OCI-LY3 (cell line): ENCODE measurements around the gene LHX1.

Source experiments
- H2AFZ ChIP-seq: fragments of 200-600, 300-600 bp; shearing (Covaris generic); 2 replicates; pipeline ENCODE4 v1.6.0; 2014; ENCODE audit warnings: antibody characterized with exemption, low read depth, low read length
- H3K27ac ChIP-seq: fragments of 200-600, 300-600 bp; sonication (generic); 2 replicates; pipeline ENCODE4 v1.5.1; 2014; ENCODE audit warnings: mild to moderate bottlenecking, low read length, moderate library complexity, mixed read lengths
- H3K27me3 ChIP-seq: fragments of 200-600, 300-600 bp; sonication (generic); 2 replicates; pipeline ENCODE4 v1.6.1; 2014; ENCODE audit warnings: low read depth, low read length, mixed read lengths
- H3K36me3 ChIP-seq: fragments of 200-600, 300-600 bp; sonication (generic); replicated peaks from 2 replicates; pipeline ENCODE3; 2014; ENCODE audit warnings: low read depth, low read length, mixed read lengths
- H3K4me1 ChIP-seq: fragments of 300-600, 200-600 bp; sonication (generic); 2 replicates; pipeline ENCODE4 v1.6.1; 2014; ENCODE audit warnings: low read length, mixed read lengths
- H3K4me2 ChIP-seq: fragments of 200-600, 300-600 bp; sonication (generic); 2 replicates; pipeline ENCODE4 v1.6.1; 2014; ENCODE audit warnings: low read length, mixed read lengths
- H3K4me3 ChIP-seq: fragments of 300-600, 200-600 bp; sonication (generic); 2 replicates; pipeline ENCODE4 v1.5.1; 2014; ENCODE audit warnings: antibody characterized with exemption, mild to moderate bottlenecking, low read length, moderate library complexity
- H3K79me2 ChIP-seq: fragments of 300-600, 200-600 bp; shearing (Covaris generic); 2 replicates; pipeline ENCODE4 v1.6.1; 2014; ENCODE audit warnings: mild to moderate bottlenecking, low read length, mixed read lengths
- H3K9ac ChIP-seq: fragments of 300-600, 200-600 bp; shearing (Covaris generic); 2 replicates; pipeline ENCODE4 v1.6.0; 2014; ENCODE audit warnings: mild to moderate bottlenecking, low read length, moderate library complexity
- H3K9me3 ChIP-seq: fragments of 200-600, 300-600 bp; shearing (Covaris generic); 2 replicates; pipeline ENCODE4 v1.6.1; 2014; ENCODE audit warnings: low read length, mixed read lengths; ENCODE audit not compliant: insufficient read depth
- H4K20me1 ChIP-seq: fragments of 200-600, 300-600 bp; sonication (generic); 2 replicates; pipeline ENCODE4 v1.6.1; 2016; ENCODE audit warnings: low read length, mixed read lengths; ENCODE audit not compliant: insufficient read depth
- CTCF ChIP-seq: fragments of 200-600, 300-600 bp; sonication (generic); IDR thresholded peaks from 2 replicates; pipeline ENCODE4 v1.5.1; 2014; ENCODE audit warnings: antibody characterized with exemption, low read length, low read depth
- EZH2phosphoT487 ChIP-seq: fragments of 200-600 bp; shearing (Covaris generic); IDR thresholded peaks from 2 replicates; pipeline ENCODE4 v1.6.1; 2018; ENCODE audit warnings: antibody characterized with exemption, mixed run types, low read depth

The LHX1 gene

GRCh38 chr17:36933512-36934143, 3.6 kb upstream of the LHX1 start:
- H3K9me3 ChIP-seq = no peaks in the 10 kb centered on the region

GRCh38 chr17:36934144-36934691, 3.1 kb upstream of the LHX1 start:
- no peak overlapping the region for H3K4me3 ChIP-seq
- no peaks in the 10 kb centered on the region for H3K36me3 ChIP-seq
- no peaks in the 10 kb centered on the region for H4K20me1 ChIP-seq
- no peaks in the 10 kb centered on the region for H3K79me2 ChIP-seq
- TF ChIP-seq EZH2phosphoT487 (no peak), CTCF (no peak)
- H3K27me3 ChIP-seq = peaks cover 16% of the 10 kb centered on the region
- H2AFZ ChIP-seq = no peak overlapping the region
- H3K4me2 ChIP-seq = no peak overlapping the region
- no peaks in the 10 kb centered on the region for H3K9me3 ChIP-seq
- peaks cover 10% of the 10 kb centered on the region for H3K4me1 ChIP-seq
- H3K9ac ChIP-seq = no peak overlapping the region
- no peak overlapping the region for H3K27ac ChIP-seq

More at GRCh38 chr17:36933512-36934143, 3.6 kb upstream of the LHX1 start:
- H3K4me3 ChIP-seq = no peak overlapping the region
- no peak overlapping the region for H2AFZ ChIP-seq
- peaks cover 14% of the 10 kb centered on the region for H3K27me3 ChIP-seq
- H3K4me1 ChIP-seq = peaks cover 16% of the 10 kb centered on the region
- H3K27ac ChIP-seq = no peak overlapping the region
- H3K4me2 ChIP-seq = no peak overlapping the region
- H3K79me2 ChIP-seq = no peaks in the 10 kb centered on the region
- no peaks in the 10 kb centered on the region for H4K20me1 ChIP-seq
- TF ChIP-seq EZH2phosphoT487 (no peak), CTCF (no peak)
- H3K9ac ChIP-seq = no peak overlapping the region
- no peaks in the 10 kb centered on the region for H3K36me3 ChIP-seq

GRCh38 chr17:36934692-36935630, 2.3 kb upstream of the LHX1 start:
- no peak overlapping the region for H3K9ac ChIP-seq
- no peak overlapping the region for H3K4me3 ChIP-seq
- no peak overlapping the region for H3K4me2 ChIP-seq
- H2AFZ ChIP-seq = no peak overlapping the region
- no peaks in the 10 kb centered on the region for H3K79me2 ChIP-seq
- no peaks in the 10 kb centered on the region for H4K20me1 ChIP-seq
- H3K4me1 ChIP-seq = peaks cover 10% of the 10 kb centered on the region
- no peaks in the 10 kb centered on the region for H3K9me3 ChIP-seq
- H3K27me3 ChIP-seq = peaks cover 16% of the 10 kb centered on the region
- TF ChIP-seq EZH2phosphoT487 = no peak
- no peak overlapping the region for H3K27ac ChIP-seq
- no peaks in the 10 kb centered on the region for H3K36me3 ChIP-seq

GRCh38 chr17:36935671-36936454, 1.4 kb upstream of the LHX1 start:
- H3K27ac ChIP-seq = no peak overlapping the region
- H3K79me2 ChIP-seq = no peaks in the 10 kb centered on the region
- peaks cover 16% of the 10 kb centered on the region for H3K27me3 ChIP-seq
- peaks cover 6% of the 10 kb centered on the region for H3K4me1 ChIP-seq
- H2AFZ ChIP-seq = no peak overlapping the region
- no peak overlapping the region for H3K9ac ChIP-seq
- H3K4me3 ChIP-seq = no peak overlapping the region
- no peaks in the 10 kb centered on the region for H3K9me3 ChIP-seq
- H3K36me3 ChIP-seq = no peaks in the 10 kb centered on the region
- TF ChIP-seq EZH2phosphoT487 (no peak), CTCF (no peak)
- H3K4me2 ChIP-seq = no peak overlapping the region
- H4K20me1 ChIP-seq = no peaks in the 10 kb centered on the region
